Stimulated activated CD8-positive, alpha-beta memory T cell treated with anti-CD3 and anti-CD28 coated beads, Interleukin-15, amount 100 ng/mL, for 1 hour (primary cell): ENCODE results near the gene SYK.

Experiments
- DNase-seq: peaks from one replicate; pipeline ENCODE4 v3.0.0-alpha.2; 2020; ENCODE audit warnings: low read depth

The SYK gene

GRCh38 chr9:90851444-90851843 lies 49.8 kb downstream of the SYK start:
- no peak for DNase-seq

- no peak for DNase-seq
Measured at GRCh38 chr9:90853945-90854344, 52.3 kb downstream of the SYK start.

DNA sequence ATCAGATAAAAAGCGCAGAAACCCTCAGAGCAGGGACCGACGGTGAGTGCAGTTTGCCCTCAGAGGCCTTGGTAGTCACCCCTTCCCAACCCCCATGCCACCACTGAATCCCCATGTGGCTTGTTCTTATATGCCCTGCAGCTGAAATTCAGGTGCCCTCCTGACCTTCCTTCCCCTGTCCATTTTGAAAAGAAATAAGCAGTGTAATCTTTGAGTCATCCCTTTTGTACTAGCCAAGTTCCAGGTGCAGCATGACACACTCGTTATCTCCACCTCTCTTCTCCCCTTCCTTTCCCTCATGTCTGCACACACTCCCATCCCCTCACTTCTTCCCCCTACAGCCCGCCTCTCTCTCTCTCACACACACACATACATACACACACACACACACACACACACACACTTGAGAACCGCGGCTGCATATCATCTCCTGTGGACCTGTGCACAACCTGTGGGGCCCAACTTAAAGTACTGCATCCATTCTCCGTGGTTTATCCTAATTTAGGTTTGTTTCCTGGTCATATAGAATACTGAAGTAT lies 53.1 kb downstream of the SYK start:
- no peak for DNase-seq

DNA sequence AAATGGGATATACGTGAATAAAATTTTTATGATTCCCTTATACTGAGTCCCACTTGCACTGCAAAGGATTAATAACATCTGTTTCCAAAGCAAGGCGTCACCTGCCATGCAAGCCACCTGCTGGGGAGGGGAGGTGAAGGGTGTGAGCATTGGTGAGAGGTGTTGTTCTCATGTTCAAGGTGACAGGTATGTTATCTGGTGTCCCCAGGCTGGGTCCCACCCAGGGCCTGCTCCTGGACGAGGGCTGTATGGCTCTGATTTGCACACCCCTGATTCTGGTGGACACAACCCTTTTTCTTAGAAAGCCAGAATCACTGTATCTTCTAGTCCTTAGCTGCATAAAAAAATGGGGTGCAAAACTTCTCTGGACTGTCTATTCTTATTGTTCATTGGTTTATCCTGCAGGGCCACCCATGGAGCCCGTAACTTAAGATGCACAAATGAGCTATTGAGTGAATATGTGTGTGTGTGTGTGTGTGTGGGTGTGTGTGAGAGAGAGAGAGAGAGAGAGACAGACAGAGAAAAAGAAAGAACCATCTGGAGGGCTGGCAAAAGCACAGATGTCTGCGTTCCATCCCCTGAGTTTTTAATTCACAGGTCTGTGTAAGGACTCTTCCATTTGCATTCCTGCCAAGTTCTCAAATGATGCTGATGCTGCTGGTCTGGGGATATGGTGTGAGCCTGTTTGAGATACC lies 53.7 kb downstream of the SYK start:
- no peak for DNase-seq

- DNase-seq = no peak
Measured at GRCh38 chr9:90857091-90857490, 55.5 kb downstream of the SYK start.

GRCh38 chr9:90857855-90858254 lies 56.2 kb downstream of the SYK start:
- no peak for DNase-seq

- DNase-seq = no peak
Measured at GRCh38 chr9:90858457-90858901, 56.9 kb downstream of the SYK start.

- DNase-seq = no peak
Measured at GRCh38 chr9:90860382-90860781, 58.8 kb downstream of the SYK start.

DNA sequence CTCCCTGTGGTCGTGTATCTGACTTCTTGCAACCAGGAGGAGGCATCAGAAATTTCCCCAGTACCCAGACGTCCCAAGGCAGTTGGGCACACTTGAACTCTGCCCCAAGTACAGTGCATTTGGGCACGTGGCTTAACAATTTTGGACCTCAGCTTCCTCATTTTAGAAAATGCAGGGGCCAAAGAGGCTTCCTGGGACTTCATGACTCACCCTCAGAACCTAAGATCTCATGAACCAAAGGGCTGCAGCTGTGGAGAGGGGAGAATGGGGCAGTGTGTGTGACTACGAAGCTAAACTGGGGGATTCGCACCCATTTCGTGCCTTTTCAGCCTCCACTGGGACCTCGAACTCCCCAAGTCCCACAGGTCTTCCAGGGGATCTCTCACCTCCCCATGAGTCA lies 59.2 kb downstream of the SYK start:
- DNase-seq = no peak

DNA sequence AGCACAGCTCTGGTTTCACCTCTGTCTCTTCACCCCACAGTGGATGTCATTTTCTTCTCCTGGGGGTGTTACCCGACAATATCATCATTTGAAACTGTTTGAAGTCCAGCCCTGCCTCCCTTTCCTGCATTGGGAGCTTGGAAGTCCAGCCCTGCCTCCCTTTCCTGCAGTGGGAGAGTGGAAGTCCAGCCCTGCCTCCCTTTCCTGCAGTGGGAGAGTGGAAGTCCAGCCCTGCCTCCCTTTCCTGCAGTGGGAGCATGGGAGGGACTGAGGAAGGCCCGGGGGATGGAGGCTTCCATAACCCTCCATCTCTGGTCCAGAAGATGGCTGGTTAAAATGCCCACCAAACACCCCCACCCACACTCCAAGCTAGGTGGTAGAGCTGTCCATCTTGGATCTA lies 59.8 kb downstream of the SYK start:
- DNase-seq = no peak

DNA sequence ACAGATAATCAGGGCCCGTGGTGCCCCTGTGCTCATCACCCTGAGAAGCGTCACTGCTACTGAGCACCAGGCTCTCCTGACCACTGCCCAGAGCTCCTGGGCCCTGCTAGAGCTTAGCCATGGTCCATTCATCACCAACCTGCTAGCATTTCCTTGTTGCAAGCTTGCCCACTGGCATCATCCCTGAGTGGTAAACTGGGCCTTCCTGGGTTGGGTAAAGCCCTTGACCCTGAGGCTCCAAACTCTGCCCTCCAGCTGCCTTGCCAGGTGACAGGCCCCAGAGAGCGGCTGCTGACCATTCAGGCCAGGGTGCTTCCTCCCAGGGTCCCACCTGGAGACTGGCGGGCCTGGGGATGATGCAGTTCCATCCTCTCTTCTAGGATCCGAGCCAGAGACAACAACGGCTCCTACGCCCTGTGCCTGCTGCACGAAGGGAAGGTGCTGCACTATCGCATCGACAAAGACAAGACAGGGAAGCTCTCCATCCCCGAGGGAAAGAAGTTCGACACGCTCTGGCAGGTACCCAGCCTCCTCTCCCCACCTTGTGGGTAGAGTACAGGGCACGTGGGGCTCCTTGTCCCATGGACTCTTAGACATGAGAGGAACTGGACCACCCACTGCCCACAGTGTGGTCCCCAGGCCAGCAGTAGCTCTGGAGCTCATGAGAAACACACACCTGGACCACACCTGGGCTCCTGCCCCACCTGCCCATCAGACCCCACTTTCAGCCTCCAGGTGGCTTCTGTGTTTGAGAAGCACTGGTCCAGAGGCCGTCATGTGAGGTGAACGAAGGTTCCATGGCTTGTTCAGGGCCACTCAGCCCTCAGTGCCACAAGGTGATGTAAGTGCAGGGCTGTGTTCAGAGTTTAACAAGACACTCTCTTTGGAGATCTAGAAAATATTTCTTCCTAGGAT lies 60.5 kb downstream of the SYK start:
- no peak for DNase-seq

- DNase-seq = no peak
Measured at GRCh38 chr9:90864779-90865178, 63.2 kb downstream of the SYK start.

DNA sequence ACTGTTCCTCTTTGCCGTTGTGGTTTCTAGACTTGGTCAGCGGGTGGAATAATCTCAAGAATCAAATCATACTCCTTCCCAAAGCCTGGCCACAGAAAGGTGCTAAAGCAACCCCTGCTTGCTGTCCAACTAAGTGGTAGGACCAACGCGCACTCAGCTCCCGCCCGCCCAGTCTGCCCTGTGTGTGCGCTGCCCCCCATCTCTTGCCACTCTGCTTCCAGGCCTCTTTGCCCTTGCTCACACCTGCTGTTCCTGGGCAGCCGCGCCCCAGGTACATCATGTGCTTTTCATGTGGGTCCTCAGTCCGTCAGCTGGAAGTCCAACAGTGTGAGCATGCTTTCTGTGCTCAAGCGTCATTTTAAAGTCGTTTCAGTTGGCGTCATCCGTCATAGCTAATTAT lies 65.5 kb downstream of the SYK start:
- DNase-seq = no peak

DNA sequence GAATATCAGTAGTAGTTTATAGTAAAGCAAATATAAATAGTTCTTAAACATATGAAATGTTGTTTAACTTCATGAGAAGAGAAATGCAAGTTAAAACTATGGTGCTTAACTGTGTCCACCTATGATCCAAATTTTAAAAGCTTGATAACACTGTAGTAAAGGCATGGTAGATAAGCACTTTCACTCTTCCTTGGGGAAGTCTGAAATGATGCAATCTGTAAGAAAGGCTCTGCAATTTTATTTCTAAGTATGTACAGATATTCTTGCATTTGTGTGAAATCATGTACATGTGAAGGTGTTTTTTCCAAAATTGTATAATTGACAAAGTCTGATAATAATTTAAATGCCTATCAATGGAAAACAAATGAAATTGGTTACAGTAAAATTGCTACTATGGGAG lies 66.9 kb downstream of the SYK start:
- DNase-seq = no peak

GRCh38 chr9:90869361-90869760 lies 67.7 kb downstream of the SYK start:
- DNase-seq = no peak

- DNase-seq = peak; percentile 15
Measured at GRCh38 chr9:90870621-90871326, 69.2 kb downstream of the SYK start.

GRCh38 chr9:90871327-90871935 lies 69.8 kb downstream of the SYK start:
- DNase-seq = no peak

DNA sequence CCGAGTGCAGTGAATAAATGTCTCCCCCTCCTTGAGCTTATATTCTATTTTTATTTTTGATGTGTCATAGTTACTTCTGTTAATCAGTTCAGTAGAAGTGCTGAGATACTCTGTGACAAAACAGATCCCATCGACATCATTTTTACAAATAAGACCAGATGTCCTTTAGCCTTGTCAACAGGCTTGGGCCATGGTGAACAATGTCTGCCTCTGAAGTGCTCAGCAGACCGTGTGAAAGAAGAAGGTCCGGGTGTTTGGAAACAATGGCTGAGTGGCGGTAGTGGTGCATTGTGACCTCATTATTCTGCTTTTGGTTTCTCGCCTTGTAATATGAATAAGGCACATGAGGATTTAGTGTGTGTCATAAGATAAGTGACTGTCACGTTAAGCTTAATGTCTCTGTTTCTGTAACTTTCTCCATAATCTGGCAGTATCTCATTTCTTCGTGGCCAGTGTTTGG lies 71.2 kb downstream of the SYK start:
- DNase-seq = no peak

DNA sequence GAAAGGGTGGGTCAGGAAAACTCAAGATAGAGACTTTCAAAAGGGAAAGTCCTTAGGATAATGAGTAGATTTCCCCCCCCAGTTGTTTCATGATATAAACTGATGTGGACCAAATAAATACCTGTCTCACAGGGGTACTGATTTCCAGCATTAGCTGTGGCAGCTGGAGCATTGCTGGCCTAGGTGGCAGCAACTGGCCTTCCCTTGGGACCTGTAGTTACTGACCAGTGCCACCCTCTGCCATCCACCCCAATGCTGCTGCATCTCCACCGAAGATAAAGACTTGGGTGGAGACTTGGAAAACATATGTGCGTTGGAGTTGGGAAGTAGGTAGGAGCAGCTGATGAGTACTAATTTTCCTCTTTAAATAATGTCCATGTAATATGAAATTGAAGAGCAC lies 71.8 kb downstream of the SYK start:
- no peak for DNase-seq

GRCh38 chr9:90874194-90874593 lies 72.6 kb downstream of the SYK start:
- no peak for DNase-seq

- no peak for DNase-seq
Measured at GRCh38 chr9:90878562-90878961, 76.9 kb downstream of the SYK start.

DNA sequence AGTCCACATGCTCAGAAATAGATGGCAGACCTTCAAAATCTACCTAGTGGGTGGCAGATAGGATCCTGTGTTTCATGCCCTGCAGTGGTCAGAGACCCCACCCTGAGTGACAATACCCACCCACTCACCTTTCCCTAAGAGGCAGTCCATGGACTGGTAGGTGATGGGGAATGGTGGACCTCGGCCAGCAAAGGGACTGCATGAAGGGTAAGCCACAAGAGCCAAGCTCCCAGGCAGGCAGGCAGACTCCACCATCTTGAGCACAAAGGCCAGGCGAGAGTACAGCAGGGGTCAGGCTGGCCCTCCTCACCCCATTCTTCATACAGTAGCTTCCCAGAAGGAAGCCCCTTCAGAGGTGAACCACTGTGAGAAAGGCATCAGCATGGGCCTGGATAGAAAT lies 78.4 kb downstream of the SYK start:
- DNase-seq = no peak
